WTC11 (cell line): Measurements from ENCODE around the gene RHBDD1. TPM values are rescaled to one million over a fixed set of nuclear protein-coding genes. Genes with fewer than 3 reads are reported as not detected.

ENCODE experiments used
- ATAC-seq: fragments of 200-7000 bp; cut with Tn5 transposase; 2 replicates; pipeline ENCODE4 v1.10.0; 2021; ENCODE audit warnings: mild to moderate bottlenecking, moderate library complexity
- CTCF ChIA-PET: fragments of 300-600 bp; sonication (Branson Sonifier 250); formaldehyde crosslinking; loops from one replicate; lab custom pipeline; 2021; ENCODE audit warnings: antibody characterized with exemption; lab: Charles Lee
- POLR2A ChIA-PET: fragments of 350-600 bp; sonication (Branson Sonifier 250); formaldehyde crosslinking; loops from one replicate; lab custom pipeline; 2021; ENCODE audit warnings: antibody characterized with exemption; lab: Charles Lee
- DNase-seq: peaks from one replicate; pipeline ENCODE4 v3.0.0; 2021; ENCODE audit warnings: low spot score
- H3K27ac Mint-ChIP-seq: 2 replicates; pipeline ENCODE4 v1.8.0; 2021; ENCODE audit warnings: mixed read lengths
- H3K27me3 Mint-ChIP-seq: 2 replicates; pipeline ENCODE4 v1.8.0; 2021; ENCODE audit warnings: low read depth, mild to moderate bottlenecking, moderate library complexity, mixed read lengths
- H3K36me3 Mint-ChIP-seq: 2 replicates; pipeline ENCODE4 v1.8.0; 2021; ENCODE audit warnings: mixed read lengths
- H3K4me1 Mint-ChIP-seq: 2 replicates; pipeline ENCODE4 v1.8.0; 2022; ENCODE audit warnings: mixed read lengths
- H3K4me3 Mint-ChIP-seq: 2 replicates; pipeline ENCODE4 v1.8.0; 2021; ENCODE audit warnings: mild to moderate bottlenecking, moderate library complexity, mixed read lengths
- H3K9me3 Mint-ChIP-seq: 2 replicates; pipeline ENCODE4 v1.8.0; 2021; ENCODE audit warnings: mixed read lengths
- FOXP1 ChIP-seq: sonication (generic); formaldehyde crosslinking; IDR thresholded peaks from 2 replicates; pipeline ENCODE4 v1.8.0; 2022; ENCODE audit warnings: missing genetic modification reagents, mild to moderate bottlenecking, moderate library complexity, borderline replicate concordance
- ZNF281 ChIP-seq: sonication (generic); formaldehyde crosslinking; IDR thresholded peaks from 2 replicates; pipeline ENCODE4 v1.8.0; 2023; ENCODE audit warnings: mild to moderate bottlenecking, missing genetic modification reagents
- total RNA-seq: library from RNA; stranded (reverse); gene quantifications from 3 replicates; pipeline ENCODE4 v1.2.3, GENCODE V29; 2021
- TF ChIP-seq, protein P1 (sequence below): sonication (generic); formaldehyde crosslinking; conservative IDR thresholded peaks from 2 replicates; pipeline ENCODE4 v1.8.1; 2022; ENCODE audit warnings: mild to moderate bottlenecking, missing genetic modification reagents
- TF ChIP-seq, protein P2 (sequence below): sonication (generic); formaldehyde crosslinking; IDR thresholded peaks from 2 replicates; pipeline ENCODE4 v1.8.0; 2023; ENCODE audit warnings: missing genetic modification reagents, mild to moderate bottlenecking, borderline replicate concordance

RHBDD1 gene
- total RNA-seq, 1 experiment from 2014 or later, result 25.7 TPM

DNA sequence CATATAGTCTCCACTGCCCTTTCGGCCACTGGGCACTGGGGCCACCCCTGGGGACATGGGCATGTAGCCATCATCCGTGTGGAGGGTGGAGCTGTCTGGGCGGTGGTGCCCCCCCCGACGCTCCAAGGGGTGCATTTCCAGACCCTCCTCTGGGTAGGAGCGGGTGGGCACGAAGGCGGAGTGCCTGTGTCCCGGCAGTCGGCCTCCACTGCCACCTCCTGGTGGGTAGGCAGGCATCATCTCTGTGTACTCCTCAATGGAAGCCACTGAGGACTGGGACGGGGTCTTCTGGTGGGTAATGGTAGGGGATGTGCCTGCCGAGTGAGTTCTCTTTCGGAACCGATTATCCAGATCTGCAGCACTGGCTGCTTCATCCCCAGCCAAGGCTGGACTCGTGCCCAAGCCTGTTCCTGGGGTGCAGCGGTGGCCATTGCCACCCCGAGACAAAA, 39.0 kb upstream of the RHBDD1 start:
- H3K27me3 Mint-ChIP-seq, result no peaks in the 10 kb centered on the region
- H3K4me1 Mint-ChIP-seq, result peaks cover 62% of the 10 kb centered on the region
- POLR2A ChIA-PET, result no interaction called here
- no peaks in the 10 kb centered on the region for H3K9me3 Mint-ChIP-seq
- CTCF ChIA-PET, result no interaction called here
- DNase-seq, result peak; percentile 21
- H3K27ac Mint-ChIP-seq, result no peak overlapping the region
- peak overlapping the region; percentile 45; the same call in 1 of the 2 replicates for H3K4me3 Mint-ChIP-seq
- ATAC-seq, result no peak
- peaks cover 16% of the 10 kb centered on the region for H3K36me3 Mint-ChIP-seq
- TF ChIP-seq FOXP1 (CRISPR knock-in tag) (0 out of 2 replicates have a peak, but pooled peaks have one; percentile 55), ZNF281 (CRISPR knock-in tag) (no peak)
- TF ChIP-seq, all 79 proteins: peak for 1

- ATAC-seq, result no peak
- Mint-ChIP-seq H3K27me3 (no peaks in the 10 kb centered on the region), H3K4me1 (peaks cover 63% of the 10 kb centered on the region), H3K27ac (no peak overlapping the region), H3K4me3 (peak overlapping the region; percentile 85), H3K9me3 (no peaks in the 10 kb centered on the region), H3K36me3 (peaks cover 16% of the 10 kb centered on the region)
- DNase-seq, result peak; percentile 17
- TF ChIP-seq, protein P1, sequence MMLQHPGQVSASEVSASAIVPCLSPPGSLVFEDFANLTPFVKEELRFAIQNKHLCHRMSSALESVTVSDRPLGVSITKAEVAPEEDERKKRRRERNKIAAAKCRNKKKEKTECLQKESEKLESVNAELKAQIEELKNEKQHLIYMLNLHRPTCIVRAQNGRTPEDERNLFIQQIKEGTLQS (CRISPR knock-in tag), result no peak
- TF ChIP-seq ZNF281 (CRISPR knock-in tag), result no peak
- TF ChIP-seq, protein P2, sequence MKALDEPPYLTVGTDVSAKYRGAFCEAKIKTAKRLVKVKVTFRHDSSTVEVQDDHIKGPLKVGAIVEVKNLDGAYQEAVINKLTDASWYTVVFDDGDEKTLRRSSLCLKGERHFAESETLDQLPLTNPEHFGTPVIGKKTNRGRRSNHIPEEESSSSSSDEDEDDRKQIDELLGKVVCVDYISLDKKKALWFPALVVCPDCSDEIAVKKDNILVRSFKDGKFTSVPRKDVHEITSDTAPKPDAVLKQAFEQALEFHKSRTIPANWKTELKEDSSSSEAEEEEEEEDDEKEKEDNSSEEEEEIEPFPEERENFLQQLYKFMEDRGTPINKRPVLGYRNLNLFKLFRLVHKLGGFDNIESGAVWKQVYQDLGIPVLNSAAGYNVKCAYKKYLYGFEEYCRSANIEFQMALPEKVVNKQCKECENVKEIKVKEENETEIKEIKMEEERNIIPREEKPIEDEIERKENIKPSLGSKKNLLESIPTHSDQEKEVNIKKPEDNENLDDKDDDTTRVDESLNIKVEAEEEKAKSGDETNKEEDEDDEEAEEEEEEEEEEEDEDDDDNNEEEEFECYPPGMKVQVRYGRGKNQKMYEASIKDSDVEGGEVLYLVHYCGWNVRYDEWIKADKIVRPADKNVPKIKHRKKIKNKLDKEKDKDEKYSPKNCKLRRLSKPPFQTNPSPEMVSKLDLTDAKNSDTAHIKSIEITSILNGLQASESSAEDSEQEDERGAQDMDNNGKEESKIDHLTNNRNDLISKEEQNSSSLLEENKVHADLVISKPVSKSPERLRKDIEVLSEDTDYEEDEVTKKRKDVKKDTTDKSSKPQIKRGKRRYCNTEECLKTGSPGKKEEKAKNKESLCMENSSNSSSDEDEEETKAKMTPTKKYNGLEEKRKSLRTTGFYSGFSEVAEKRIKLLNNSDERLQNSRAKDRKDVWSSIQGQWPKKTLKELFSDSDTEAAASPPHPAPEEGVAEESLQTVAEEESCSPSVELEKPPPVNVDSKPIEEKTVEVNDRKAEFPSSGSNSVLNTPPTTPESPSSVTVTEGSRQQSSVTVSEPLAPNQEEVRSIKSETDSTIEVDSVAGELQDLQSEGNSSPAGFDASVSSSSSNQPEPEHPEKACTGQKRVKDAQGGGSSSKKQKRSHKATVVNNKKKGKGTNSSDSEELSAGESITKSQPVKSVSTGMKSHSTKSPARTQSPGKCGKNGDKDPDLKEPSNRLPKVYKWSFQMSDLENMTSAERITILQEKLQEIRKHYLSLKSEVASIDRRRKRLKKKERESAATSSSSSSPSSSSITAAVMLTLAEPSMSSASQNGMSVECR, result no peak
- ChIA-PET CTCF (interaction anchor here (0.6 to 1.5 kb wide), 6 partner anchors 36 to 1132 kb away, joined by 3 to 4 read pairs (median 3); no protein-coding TSS in a partner anchor), POLR2A (interaction anchor here (2.3 kb wide), 1 partner anchor 38 kb away, joined by 11 read pairs; the partner anchor contains the start of gene RHBDD1)
Measured at GRCh38 chr2:226797289-226797988, 38.4 kb upstream of the RHBDD1 start.

GRCh38 chr2:226797989-226798421, 37.8 kb upstream of the RHBDD1 start:
- Mint-ChIP-seq H3K27me3 (no peaks in the 10 kb centered on the region), H3K4me3 (peak overlapping the region; percentile 85), H3K4me1 (peaks cover 60% of the 10 kb centered on the region), H3K9me3 (no peaks in the 10 kb centered on the region), H3K36me3 (peaks cover 16% of the 10 kb centered on the region), H3K27ac (no peak overlapping the region)
- POLR2A ChIA-PET, result interaction anchor here (2.3 kb wide), 2 partner anchors 8 to 37 kb away, joined by 7 to 11 read pairs; partner anchors contain the start of gene RHBDD1
- CTCF ChIA-PET, result interaction anchor here (0.6 to 1.5 kb wide), 6 partner anchors 36 to 1133 kb away, joined by 3 to 4 read pairs (median 3); no protein-coding TSS in a partner anchor
- TF ChIP-seq ZNF281 (CRISPR knock-in tag), result no peak
- DNase-seq, result peak; percentile 13
- ATAC-seq, result no peak
